ENCODE data around the gene CWC27.

CWC27 gene

GRCh38 chr5:65055938-65056337 lies 287.2 kb downstream of the CWC27 start:
- no peak overlapping the region for H3K9ac ChIP-seq (ENCODE audit: low read depth in 1 of 2, low read length in 2 of 2)
- H3K36me3 ChIP-seq (ENCODE audit: control insufficient read depth in 2 of 2, insufficient read depth in 2 of 2, low read length in 2 of 2) = no peaks in the 10 kb centered on the region
- H3K9me3 ChIP-seq (ENCODE audit: control insufficient read depth in 2 of 2, low read length in 2 of 2) = no peaks in the 10 kb centered on the region
- H3K27me3 ChIP-seq (ENCODE audit: control insufficient read depth in 2 of 2, insufficient read depth in 2 of 2, low read length in 2 of 2) = no peaks in the 10 kb centered on the region
- H3K4me1 ChIP-seq (ENCODE audit: control insufficient read depth in 2 of 2, insufficient read depth in 2 of 2, low read length in 2 of 2) = no peaks in the 10 kb centered on the region
- H3K27ac ChIP-seq (ENCODE audit: low read depth in 2 of 2, low read length in 2 of 2) = no peak overlapping the region
- H3K4me3 ChIP-seq (ENCODE audit: low read length in 2 of 2) = no peak overlapping the region

GRCh38 chr5:65059681-65060598 lies 291.2 kb downstream of the CWC27 start:
- Histone ChIP-seq H3K9me3 (ENCODE audit: control insufficient read depth in 2 of 2, low read length in 2 of 2) (no peaks in the 10 kb centered on the region), H3K27me3 (ENCODE audit: control insufficient read depth in 2 of 2, insufficient read depth in 2 of 2, low read length in 2 of 2) (no peaks in the 10 kb centered on the region), H3K36me3 (ENCODE audit: control insufficient read depth in 2 of 2, insufficient read depth in 2 of 2, low read length in 2 of 2) (no peaks in the 10 kb centered on the region), H3K9ac (ENCODE audit: low read depth in 1 of 2, low read length in 2 of 2) (no peak overlapping the region), H3K27ac (ENCODE audit: low read depth in 2 of 2, low read length in 2 of 2) (no peak overlapping the region), H3K4me3 (ENCODE audit: low read length in 2 of 2) (no peak overlapping the region), H3K4me1 (ENCODE audit: control insufficient read depth in 2 of 2, insufficient read depth in 2 of 2, low read length in 2 of 2) (no peaks in the 10 kb centered on the region)

GRCh38 chr5:65061250-65061973 lies 292.7 kb downstream of the CWC27 start:
- Histone ChIP-seq H3K36me3 (ENCODE audit: control insufficient read depth in 2 of 2, insufficient read depth in 2 of 2, low read length in 2 of 2) (no peaks in the 10 kb centered on the region), H3K9ac (ENCODE audit: low read depth in 1 of 2, low read length in 2 of 2) (no peak overlapping the region), H3K9me3 (ENCODE audit: control insufficient read depth in 2 of 2, low read length in 2 of 2) (no peaks in the 10 kb centered on the region), H3K4me1 (ENCODE audit: control insufficient read depth in 2 of 2, insufficient read depth in 2 of 2, low read length in 2 of 2) (no peaks in the 10 kb centered on the region), H3K4me3 (ENCODE audit: low read length in 2 of 2) (no peak overlapping the region), H3K27ac (ENCODE audit: low read depth in 2 of 2, low read length in 2 of 2) (no peak overlapping the region), H3K27me3 (ENCODE audit: control insufficient read depth in 2 of 2, insufficient read depth in 2 of 2, low read length in 2 of 2) (no peaks in the 10 kb centered on the region)

GRCh38 chr5:65061974-65062353 lies 293.2 kb downstream of the CWC27 start:
- H3K27me3 ChIP-seq (ENCODE audit: control insufficient read depth in 2 of 2, insufficient read depth in 2 of 2, low read length in 2 of 2) = no peaks in the 10 kb centered on the region
- H3K36me3 ChIP-seq (ENCODE audit: control insufficient read depth in 2 of 2, insufficient read depth in 2 of 2, low read length in 2 of 2) = no peaks in the 10 kb centered on the region
- no peak overlapping the region for H3K9ac ChIP-seq (ENCODE audit: low read depth in 1 of 2, low read length in 2 of 2)
- H3K4me3 ChIP-seq (ENCODE audit: low read length in 2 of 2) = no peak overlapping the region
- no peaks in the 10 kb centered on the region for H3K4me1 ChIP-seq (ENCODE audit: control insufficient read depth in 2 of 2, insufficient read depth in 2 of 2, low read length in 2 of 2)
- H3K27ac ChIP-seq (ENCODE audit: low read depth in 2 of 2, low read length in 2 of 2) = no peak overlapping the region
- no peaks in the 10 kb centered on the region for H3K9me3 ChIP-seq (ENCODE audit: control insufficient read depth in 2 of 2, low read length in 2 of 2)

- Histone ChIP-seq H3K27ac (ENCODE audit: low read depth in 2 of 2, low read length in 2 of 2) (peak overlapping the region in 1 of 2 donors; percentile 59), H3K9me3 (ENCODE audit: control insufficient read depth in 2 of 2, low read length in 2 of 2) (no peaks in the 10 kb centered on the region), H3K4me1 (ENCODE audit: control insufficient read depth in 2 of 2, insufficient read depth in 2 of 2, low read length in 2 of 2) (no peaks in the 10 kb centered on the region), H3K27me3 (ENCODE audit: control insufficient read depth in 2 of 2, insufficient read depth in 2 of 2, low read length in 2 of 2) (no peaks in the 10 kb centered on the region), H3K9ac (ENCODE audit: low read depth in 1 of 2, low read length in 2 of 2) (no peak overlapping the region), H3K36me3 (ENCODE audit: control insufficient read depth in 2 of 2, insufficient read depth in 2 of 2, low read length in 2 of 2) (no peaks in the 10 kb centered on the region), H3K4me3 (ENCODE audit: low read length in 2 of 2) (no peak overlapping the region)
Observed at GRCh38 chr5:65062469-65063083, 293.8 kb downstream of the CWC27 start.

- H3K36me3 ChIP-seq (ENCODE audit: control insufficient read depth in 2 of 2, insufficient read depth in 2 of 2, low read length in 2 of 2) = no peaks in the 10 kb centered on the region
- no peak overlapping the region for H3K4me3 ChIP-seq (ENCODE audit: low read length in 2 of 2)
- H3K4me1 ChIP-seq (ENCODE audit: control insufficient read depth in 2 of 2, insufficient read depth in 2 of 2, low read length in 2 of 2) = no peaks in the 10 kb centered on the region
- no peak overlapping the region for H3K9ac ChIP-seq (ENCODE audit: low read depth in 1 of 2, low read length in 2 of 2)
- H3K9me3 ChIP-seq (ENCODE audit: control insufficient read depth in 2 of 2, low read length in 2 of 2) = no peaks in the 10 kb centered on the region
- H3K27ac ChIP-seq (ENCODE audit: low read depth in 2 of 2, low read length in 2 of 2) = no peak overlapping the region
- H3K27me3 ChIP-seq (ENCODE audit: control insufficient read depth in 2 of 2, insufficient read depth in 2 of 2, low read length in 2 of 2) = no peaks in the 10 kb centered on the region
Observed at GRCh38 chr5:65065001-65065511, 296.3 kb downstream of the CWC27 start.

- Histone ChIP-seq H3K36me3 (ENCODE audit: control insufficient read depth in 2 of 2, insufficient read depth in 2 of 2, low read length in 2 of 2) (no peaks in the 10 kb centered on the region), H3K27me3 (ENCODE audit: control insufficient read depth in 2 of 2, insufficient read depth in 2 of 2, low read length in 2 of 2) (no peaks in the 10 kb centered on the region), H3K27ac (ENCODE audit: low read depth in 2 of 2, low read length in 2 of 2) (no peak overlapping the region), H3K4me1 (ENCODE audit: control insufficient read depth in 2 of 2, insufficient read depth in 2 of 2, low read length in 2 of 2) (no peaks in the 10 kb centered on the region), H3K9ac (ENCODE audit: low read depth in 1 of 2, low read length in 2 of 2) (no peak overlapping the region), H3K4me3 (ENCODE audit: low read length in 2 of 2) (no peak overlapping the region), H3K9me3 (ENCODE audit: control insufficient read depth in 2 of 2, low read length in 2 of 2) (no peaks in the 10 kb centered on the region)
Observed at GRCh38 chr5:65066387-65067146, 297.8 kb downstream of the CWC27 start.

- Histone ChIP-seq H3K4me1 (ENCODE audit: control insufficient read depth in 2 of 2, insufficient read depth in 2 of 2, low read length in 2 of 2) (no peaks in the 10 kb centered on the region), H3K9ac (ENCODE audit: low read depth in 1 of 2, low read length in 2 of 2) (no peak overlapping the region), H3K4me3 (ENCODE audit: low read length in 2 of 2) (no peak overlapping the region), H3K27me3 (ENCODE audit: control insufficient read depth in 2 of 2, insufficient read depth in 2 of 2, low read length in 2 of 2) (no peaks in the 10 kb centered on the region), H3K27ac (ENCODE audit: low read depth in 2 of 2, low read length in 2 of 2) (no peak overlapping the region), H3K9me3 (ENCODE audit: control insufficient read depth in 2 of 2, low read length in 2 of 2) (no peaks in the 10 kb centered on the region), H3K36me3 (ENCODE audit: control insufficient read depth in 2 of 2, insufficient read depth in 2 of 2, low read length in 2 of 2) (no peaks in the 10 kb centered on the region)
Observed at GRCh38 chr5:65067147-65067506, 298.4 kb downstream of the CWC27 start.
